Cardiac muscle cell (in vitro differentiated cells and primary cell): Measurements from ENCODE around the gene CSMD2. TPM values are rescaled to one million over a fixed set of nuclear protein-coding genes. Genes with fewer than 3 reads are reported as not detected.

Experiments
- DNase-seq, 2 donors: peaks; one replicate each; pipeline versions ENCODE4 v3.0.0 to v3.0.0-alpha.2; 2010 to 2017; ENCODE audit warnings: low read depth in 1 of 2, low spot score in 1 of 2
- H3K27ac ChIP-seq: fragments of 200-600 bp; sonication (generic); 2 replicates; pipeline ENCODE4 v1.5.1; 2016
- H3K27me3 ChIP-seq: fragments of 200-600 bp; sonication (generic); 2 replicates; pipeline ENCODE4 v1.6.0; 2016; ENCODE audit warnings: control low read depth
- H3K36me3 ChIP-seq: fragments of 200-600 bp; sonication (generic); 2 replicates; pipeline ENCODE4 v1.5.1; 2016; ENCODE audit warnings: control low read depth
- H3K4me1 ChIP-seq: fragments of 200-600 bp; sonication (generic); 2 replicates; pipeline ENCODE4 v1.8.1; 2017; ENCODE audit warnings: low read depth, mild to moderate bottlenecking, mixed run types
- H3K4me3 ChIP-seq: fragments of 200-600 bp; sonication (generic); 2 replicates; pipeline ENCODE4 v1.5.1; 2016; ENCODE audit warnings: mild to moderate bottlenecking
- H3K9me3 ChIP-seq: fragments of 200-600 bp; sonication (generic); 2 replicates; pipeline ENCODE4 v1.5.1; 2017; ENCODE audit warnings: low read depth, mild to moderate bottlenecking, control low read depth
- CTCF ChIP-seq: IDR thresholded peaks from 2 replicates; pipeline ENCODE4 v1.5.1; 2012; ENCODE audit warnings: low read depth, mild to moderate bottlenecking, low read length
- polyA plus RNA-seq: library from polyadenylated mRNA; unstranded; fragments of >200 nt; fragmentation: Nextera tagmentation; extraction: Ambion mirVana; gene quantifications from 2 replicates; pipeline ENCODE4 v1.2.1, GENCODE V29; 2016
- total RNA-seq: library from RNA; depleted of rRNA; stranded (reverse); fragments of >200 nt; gene quantifications from 2 replicates; pipeline ENCODE4 v1.2.3, GENCODE V29; 2016

CSMD2 gene
- total and polyA plus RNA-seq, 2 experiments from 2014 or later = 0.24 TPM; not detected in 1

- DNase-seq = no peak
- no peaks in the 10 kb centered on the region for H3K36me3 ChIP-seq
- no peak for TF ChIP-seq CTCF
- H3K27me3 ChIP-seq = no peaks in the 10 kb centered on the region
- no peak overlapping the region for H3K4me3 ChIP-seq
- no peaks in the 10 kb centered on the region for H3K4me1 ChIP-seq
- H3K9me3 ChIP-seq = no peaks in the 10 kb centered on the region
- H3K27ac ChIP-seq = no peak overlapping the region
These were observed 565.4 kb downstream of the CSMD2 start for GRCh38 chr1:33599516-33600115.

- Histone ChIP-seq H3K27ac (no peak overlapping the region), H3K36me3 (no peaks in the 10 kb centered on the region), H3K4me1 (no peaks in the 10 kb centered on the region), H3K4me3 (no peak overlapping the region), H3K27me3 (no peaks in the 10 kb centered on the region), H3K9me3 (no peaks in the 10 kb centered on the region)
- no peak for TF ChIP-seq CTCF
- DNase-seq = no peak
These were observed 576.3 kb downstream of the CSMD2 start for GRCh38 chr1:33588726-33589125.

GRCh38 chr1:33586795-33587194 lies 578.2 kb downstream of the CSMD2 start:
- Histone ChIP-seq H3K4me3 (no peak overlapping the region), H3K27me3 (no peaks in the 10 kb centered on the region), H3K4me1 (no peaks in the 10 kb centered on the region), H3K27ac (no peak overlapping the region), H3K36me3 (no peaks in the 10 kb centered on the region), H3K9me3 (no peaks in the 10 kb centered on the region)
- DNase-seq = no peak
- no peak for TF ChIP-seq CTCF

GRCh38 chr1:33586106-33586505 lies 578.9 kb downstream of the CSMD2 start:
- no peak for TF ChIP-seq CTCF
- Histone ChIP-seq H3K27me3 (no peaks in the 10 kb centered on the region), H3K9me3 (no peaks in the 10 kb centered on the region), H3K4me3 (no peak overlapping the region), H3K27ac (no peak overlapping the region), H3K4me1 (no peaks in the 10 kb centered on the region), H3K36me3 (no peaks in the 10 kb centered on the region)
- DNase-seq = no peak

- Histone ChIP-seq H3K4me1 (no peaks in the 10 kb centered on the region), H3K9me3 (no peaks in the 10 kb centered on the region), H3K4me3 (no peak overlapping the region), H3K36me3 (no peaks in the 10 kb centered on the region), H3K27me3 (no peaks in the 10 kb centered on the region), H3K27ac (no peak overlapping the region)
- TF ChIP-seq CTCF = no peak
- DNase-seq = no peak
These were observed 581.5 kb downstream of the CSMD2 start for GRCh38 chr1:33583567-33583966.
